ENCODE results near the gene OR4K2.
"Not testable (repeated sequence)": the region's sequence is repeated elsewhere in the genome, so short reads cannot be mapped to it uniquely, and the experiment has no call there.

Gene OR4K2

GRCh38 chr14:19874842-19875241, at the start of gene OR4K2:
TSS of gene OR4K2 (plus strand) at chr14:19875142. CDS start at chr14:19876268, 1,126 bp downstream.
- no peak for DNase-seq (ENCODE audit: low spot score)

GRCh38 chr14:19827626-19828244, 47.2 kb upstream of the OR4K2 start:
- DNase-seq (ENCODE audit: low spot score) = not testable (repeated sequence)

GRCh38 chr14:19828314-19828713, 46.6 kb upstream of the OR4K2 start:
- no peak for DNase-seq (ENCODE audit: low spot score)

DNA sequence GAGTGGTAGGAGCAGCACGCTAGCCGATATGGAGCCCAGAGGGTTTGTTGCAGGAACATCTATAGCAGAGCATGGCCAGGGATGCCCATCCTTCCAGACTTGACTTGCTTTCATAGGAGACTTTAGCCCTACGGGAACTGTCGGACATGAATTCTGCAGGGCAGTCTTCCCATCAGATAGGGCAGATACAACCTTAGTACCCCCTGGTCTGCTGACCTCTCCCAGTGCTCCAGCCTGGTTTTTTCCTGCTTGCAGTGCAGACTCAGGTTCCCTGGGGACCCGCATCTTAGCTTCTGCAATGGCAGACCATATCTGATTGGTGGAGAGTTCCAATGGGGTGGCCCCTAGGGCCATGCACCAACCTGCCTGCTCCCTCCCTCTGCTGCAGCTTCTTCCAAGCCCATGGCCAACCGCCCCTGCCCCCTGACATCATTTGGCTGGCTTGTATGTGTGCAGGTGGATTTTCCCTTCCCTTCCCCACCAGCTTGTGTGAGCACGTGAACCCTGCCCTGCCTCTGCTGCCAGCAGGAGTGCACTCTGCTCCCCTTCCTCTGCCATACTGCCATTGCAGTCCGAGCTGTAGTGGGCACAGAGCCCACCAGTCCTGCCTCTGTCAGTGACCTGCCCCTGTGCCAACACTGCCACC, 40.6 kb upstream of the OR4K2 start:
- DNase-seq (ENCODE audit: low spot score) = not testable (repeated sequence)

DNA sequence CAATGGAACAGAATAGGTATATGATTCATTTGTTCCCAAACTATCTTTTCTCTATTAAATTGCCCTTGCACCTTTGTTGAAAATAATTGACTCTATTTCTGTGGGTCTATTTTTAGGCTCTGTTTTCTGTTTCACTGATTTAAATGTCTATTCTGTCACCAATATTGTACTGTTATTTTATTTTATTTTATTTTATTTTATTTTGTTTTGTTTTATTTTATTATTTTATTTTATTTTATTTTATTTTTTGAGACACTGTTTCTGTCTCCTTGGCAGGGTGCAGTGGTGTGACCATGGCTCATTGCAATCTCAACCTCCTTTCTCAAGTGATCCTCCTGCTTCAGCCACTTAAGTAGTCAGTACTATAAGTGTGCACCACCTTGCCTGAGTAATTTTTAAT, 36.5 kb upstream of the OR4K2 start:
- DNase-seq (ENCODE audit: low spot score) = no peak

- no peak for DNase-seq (ENCODE audit: low spot score)
These were observed 23.6 kb upstream of the OR4K2 start for GRCh38 chr14:19851365-19851764.

GRCh38 chr14:19866061-19866669, 8.8 kb upstream of the OR4K2 start:
- DNase-seq (ENCODE audit: low spot score) = not testable (repeated sequence)

GRCh38 chr14:19873178-19873577, 1.8 kb upstream of the OR4K2 start:
- no peak for DNase-seq (ENCODE audit: low spot score)

DNA sequence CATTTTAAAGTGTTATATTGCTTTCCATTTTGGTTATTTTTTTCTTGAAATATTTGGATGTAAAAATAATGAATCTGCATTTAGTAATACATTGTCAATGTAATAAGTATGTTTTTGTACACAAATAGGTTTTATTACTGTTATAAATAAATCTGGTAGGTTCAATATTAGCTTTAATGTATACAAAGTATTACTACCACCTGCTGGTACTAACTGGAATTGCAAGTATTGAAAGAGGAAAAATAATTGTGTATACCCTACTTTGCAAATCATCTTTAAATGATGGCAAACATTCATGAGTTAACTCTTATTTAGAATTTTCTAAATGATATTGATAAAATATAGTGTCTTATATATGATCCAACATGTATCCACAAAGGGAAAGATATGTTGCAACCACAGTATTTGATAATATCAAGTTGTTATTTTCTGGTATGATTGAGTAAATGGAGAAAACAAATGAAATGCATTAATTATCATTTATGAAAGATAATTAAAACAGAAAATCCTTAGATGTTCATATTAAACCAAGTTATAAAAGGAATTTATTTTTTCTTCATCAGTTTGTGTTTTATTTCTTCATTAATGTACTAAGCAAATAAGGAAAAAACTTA, 3.2 kb downstream of the OR4K2 start:
- peak; percentile 16 for DNase-seq (ENCODE audit: low spot score)

GRCh38 chr14:19895282-19895681, 20.3 kb downstream of the OR4K2 start:
- no peak for DNase-seq (ENCODE audit: low spot score)

GRCh38 chr14:19900999-19901398, 26.1 kb downstream of the OR4K2 start:
- DNase-seq (ENCODE audit: low spot score) = no peak

DNA sequence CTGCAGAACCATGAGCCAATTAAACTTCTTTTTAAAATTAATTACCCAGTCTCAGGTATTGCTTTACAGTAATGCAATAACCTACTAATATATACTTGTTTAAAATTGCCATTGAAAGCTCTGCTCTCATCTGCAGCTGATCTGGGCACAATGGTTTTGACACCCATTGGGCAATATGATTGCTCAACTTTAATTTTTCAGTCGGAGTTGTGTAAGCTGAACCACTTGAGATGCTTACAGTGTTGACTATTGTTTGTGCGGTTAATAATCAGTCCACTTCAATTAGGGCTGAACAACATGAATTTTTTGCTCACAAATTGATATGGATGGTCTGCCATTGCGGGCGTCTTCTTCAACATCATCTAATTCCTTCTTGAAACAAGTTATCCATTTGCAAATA, 27.5 kb downstream of the OR4K2 start:
- DNase-seq (ENCODE audit: low spot score) = no peak

DNA sequence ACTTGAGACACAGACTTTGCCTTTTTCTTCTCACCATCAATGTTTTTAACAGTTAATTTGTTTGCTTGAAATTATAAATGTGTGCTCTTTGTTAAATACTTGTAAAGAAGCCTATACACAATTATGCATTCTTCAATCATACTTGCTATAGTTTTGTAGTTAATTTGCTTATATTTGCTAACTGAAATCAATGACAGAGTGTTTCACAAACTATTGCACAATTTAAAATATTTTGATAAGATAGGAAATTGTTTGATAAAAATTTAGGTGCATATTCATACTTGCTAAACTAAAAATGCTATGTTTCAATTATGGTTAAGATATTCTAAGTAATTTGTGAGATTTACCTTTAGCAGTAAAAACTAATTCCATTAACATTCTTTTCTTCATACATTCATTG, 31.7 kb downstream of the OR4K2 start:
- no peak for DNase-seq (ENCODE audit: low spot score)

- no peak for DNase-seq (ENCODE audit: low spot score)
These were observed 36.2 kb downstream of the OR4K2 start for GRCh38 chr14:19911114-19911513.

DNA sequence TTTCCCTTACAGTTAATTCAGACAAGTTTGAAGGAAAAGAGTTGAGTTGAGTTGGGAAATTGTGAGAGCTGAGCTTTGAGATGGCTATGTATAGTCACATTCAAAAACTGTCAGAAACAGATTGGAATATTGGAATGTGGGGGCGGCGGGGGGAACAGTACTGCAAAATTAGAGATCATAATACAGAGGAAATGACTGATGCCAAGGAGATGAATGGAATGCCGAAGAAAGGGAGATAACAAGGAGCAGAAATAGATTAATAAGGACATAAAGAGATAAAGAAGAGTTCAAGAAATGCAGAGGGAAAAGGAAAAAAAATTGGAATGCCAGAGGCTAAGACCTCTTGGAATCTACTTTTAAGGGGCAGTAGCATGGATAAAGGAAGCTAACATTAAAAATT, 42.3 kb downstream of the OR4K2 start:
- no peak for DNase-seq (ENCODE audit: low spot score)

DNA sequence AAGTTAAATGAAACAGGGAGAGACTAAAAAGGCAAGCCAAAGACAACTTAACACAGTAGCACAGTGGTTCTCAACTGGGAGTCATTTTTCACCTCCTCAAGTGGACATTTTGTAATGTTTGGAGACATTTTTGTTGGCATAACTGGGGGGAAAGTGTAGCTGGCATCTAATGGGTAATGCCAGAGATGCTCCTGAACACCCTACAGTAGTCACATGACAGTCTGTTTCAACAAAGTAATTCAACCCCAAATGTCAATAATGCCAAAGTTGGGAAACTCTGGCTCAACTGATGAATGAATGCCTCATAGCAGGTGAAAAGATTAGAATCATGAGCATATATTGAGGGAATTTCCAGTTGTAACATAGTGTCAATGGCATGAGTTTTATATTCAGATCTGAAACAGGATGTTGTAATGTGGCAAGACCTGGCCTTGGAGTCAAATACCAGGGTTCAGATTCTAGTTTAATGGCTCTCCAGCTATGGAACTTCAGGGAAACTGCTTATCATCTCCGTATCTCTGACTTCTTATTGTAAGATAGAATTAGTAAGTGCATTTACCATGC, 43.1 kb downstream of the OR4K2 start:
- no peak for DNase-seq (ENCODE audit: low spot score)

DNA sequence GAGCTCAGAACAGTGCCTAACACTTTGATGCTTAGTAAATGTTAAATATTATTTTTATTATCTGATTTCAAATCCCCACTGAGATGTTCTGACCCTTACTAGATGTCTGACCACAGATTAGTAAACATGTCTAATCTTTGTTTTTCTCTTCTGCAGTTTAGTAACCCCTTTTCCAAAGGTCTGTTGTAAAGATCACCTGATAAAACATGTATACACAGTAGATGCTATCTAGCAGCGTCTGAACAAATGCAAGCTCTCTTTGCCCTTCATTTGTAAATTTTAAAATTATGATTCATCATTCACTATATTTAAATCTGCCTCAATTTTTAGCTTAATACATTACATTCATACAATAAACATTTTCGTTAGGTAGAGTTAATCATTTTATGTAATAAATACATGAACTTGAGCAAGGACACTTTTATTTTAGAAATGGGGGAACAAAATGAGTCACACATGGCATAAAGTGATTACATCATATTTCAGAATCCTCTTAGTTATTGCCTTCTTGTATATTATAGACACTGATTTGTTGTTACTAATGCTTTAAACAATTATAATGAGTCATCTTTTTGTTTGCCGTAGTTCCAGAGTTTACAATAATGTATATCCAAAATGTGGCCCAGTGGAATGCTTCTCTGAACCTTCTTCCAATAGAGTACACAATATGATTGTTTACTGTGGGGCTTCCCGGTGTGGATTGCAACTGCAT, 43.8 kb downstream of the OR4K2 start:
- DNase-seq (ENCODE audit: low spot score) = no peak

DNA sequence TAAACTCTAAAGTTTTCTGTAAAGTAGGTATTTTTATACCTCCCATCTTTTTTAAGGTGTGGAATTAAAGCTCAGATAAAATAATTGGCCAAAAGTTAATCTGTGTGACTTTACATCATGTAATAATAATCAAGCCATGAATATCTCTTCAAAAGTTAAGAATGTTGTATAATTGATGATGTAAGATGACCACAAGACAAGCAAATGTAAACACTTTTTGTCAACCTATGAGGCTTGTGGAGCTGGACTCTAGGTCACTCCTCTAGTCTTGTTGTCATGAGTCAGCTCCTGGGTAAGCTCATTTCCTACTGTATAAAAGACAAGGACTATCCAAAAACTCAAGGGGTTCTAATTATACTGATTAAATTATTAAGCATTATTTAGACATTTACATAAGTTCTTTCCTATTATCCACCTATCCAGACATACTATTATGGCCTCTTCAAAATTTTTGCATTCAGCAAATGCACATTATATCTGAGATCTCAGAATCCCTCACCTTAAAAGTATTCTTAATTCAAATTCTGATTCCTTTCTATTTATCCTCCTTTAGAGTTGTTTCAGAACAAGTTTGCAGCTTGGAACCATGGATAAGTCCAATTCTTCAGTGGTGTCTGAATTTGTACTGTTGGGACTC, 45.2 kb downstream of the OR4K2 start, which contains the start of gene OR4K5:
OR4K5 (plus strand) TSS at position 587 of the 637 bp plus-strand sequence; CDS start at position 587, 0 bp downstream.
- no peak for DNase-seq (ENCODE audit: low spot score)

GRCh38 chr14:19930617-19931016, 55.7 kb downstream of the OR4K2 start, which contains the start of gene OR4K1:
TSS of gene OR4K1 (plus strand) at chr14:19930917. CDS start at chr14:19935667, 4,750 bp downstream.
- DNase-seq (ENCODE audit: low spot score) = no peak
